GM18868 (cell line): ENCODE measurements around the gene CENPQ.
"Not testable (repeated sequence)": the region's sequence is repeated elsewhere in the genome, so short reads cannot be mapped to it uniquely, and the experiment has no call there.

Source experiments
- ATAC-seq: cut with Tn5 transposase; IDR thresholded peaks from one replicate; pipeline ENCODE4 v1.9.1; 2021; ENCODE audit warnings: mild to moderate bottlenecking, moderate library complexity; ENCODE audit not compliant: unreplicated experiment

CENPQ gene

DNA sequence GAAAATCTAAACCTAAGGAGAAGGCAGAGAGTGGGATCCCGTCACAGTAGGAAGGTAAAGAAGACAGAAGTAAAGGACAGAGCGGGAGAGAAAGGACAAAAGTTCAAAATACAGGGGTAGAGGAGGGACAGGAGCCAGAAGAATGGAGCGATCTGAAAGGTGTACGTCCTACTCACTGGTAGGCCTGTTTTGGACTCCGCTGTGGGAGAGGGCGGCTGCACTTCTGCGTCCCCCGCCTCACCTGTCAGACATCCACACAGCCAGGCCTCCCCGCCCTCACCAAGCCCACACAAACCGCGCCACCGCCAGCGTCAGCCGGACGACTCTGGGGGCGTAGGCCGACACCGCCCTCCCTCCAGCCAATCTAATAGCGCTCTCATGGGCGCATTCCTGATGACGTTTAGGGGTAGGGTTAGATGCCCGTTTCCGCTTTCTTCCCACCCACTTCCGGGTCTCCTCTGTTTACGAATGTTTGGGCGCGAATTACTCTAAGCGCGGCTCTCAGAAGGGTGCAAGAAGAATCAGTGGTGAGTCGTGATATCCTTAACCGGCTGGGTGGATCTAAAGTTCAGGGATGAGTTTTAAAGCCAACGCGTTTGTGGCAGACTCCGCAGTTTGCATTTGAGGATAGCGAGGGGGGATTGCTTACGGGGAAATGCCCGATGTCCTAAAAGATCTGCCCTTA lies at the start of gene CENPQ, which contains the start of gene MMUT:
Gene CENPQ (plus strand): TSS at position 444 of the 685 bp plus-strand sequence. CDS start 6,807 bp downstream, outside the sequence.
Gene MMUT (minus strand): TSS at position 327 of the 685 bp plus-strand sequence. CDS start 3,787 bp downstream, outside the sequence.
- ATAC-seq = peak; percentile 99

DNA sequence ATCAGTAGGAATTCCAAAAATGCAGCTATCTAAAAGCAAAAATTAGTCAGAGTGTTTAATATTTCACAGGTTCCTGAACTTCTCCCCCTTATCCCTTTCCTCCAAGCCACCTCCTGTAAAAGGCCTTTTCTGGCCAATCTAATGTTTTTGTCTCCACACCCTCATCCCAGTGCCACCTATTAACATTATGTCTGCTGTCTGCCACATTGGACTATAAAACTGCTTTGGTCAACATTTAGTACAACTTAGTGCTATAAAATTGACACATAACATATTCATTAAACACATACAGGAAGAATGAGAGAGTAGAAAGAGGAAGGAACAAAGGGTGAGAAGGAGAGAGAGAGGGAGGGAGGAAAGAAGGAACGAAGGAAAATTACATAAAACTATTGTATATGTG lies 47.8 kb upstream of the CENPQ start:
- no peak for ATAC-seq

GRCh38 chr6:49416195-49416594 lies 47.0 kb upstream of the CENPQ start:
- no peak for ATAC-seq

DNA sequence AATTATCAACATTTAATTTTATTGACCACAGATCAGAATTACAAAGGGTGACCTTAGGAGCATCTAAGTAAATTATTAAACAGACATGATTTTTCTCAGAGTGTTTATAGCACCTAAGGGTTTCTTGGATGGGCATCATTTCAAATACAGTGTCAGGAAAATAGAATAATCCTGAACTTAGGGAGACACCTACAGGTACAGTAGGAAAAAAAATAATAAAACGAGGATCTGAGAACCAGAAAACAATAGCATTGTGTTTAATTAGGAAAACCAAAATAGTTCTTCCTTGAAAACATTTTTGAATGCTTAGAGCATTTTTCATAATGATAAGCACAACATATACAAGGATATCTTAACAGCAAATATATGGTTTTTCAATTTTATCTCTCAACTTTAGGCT lies 39.4 kb upstream of the CENPQ start:
- ATAC-seq = no peak

DNA sequence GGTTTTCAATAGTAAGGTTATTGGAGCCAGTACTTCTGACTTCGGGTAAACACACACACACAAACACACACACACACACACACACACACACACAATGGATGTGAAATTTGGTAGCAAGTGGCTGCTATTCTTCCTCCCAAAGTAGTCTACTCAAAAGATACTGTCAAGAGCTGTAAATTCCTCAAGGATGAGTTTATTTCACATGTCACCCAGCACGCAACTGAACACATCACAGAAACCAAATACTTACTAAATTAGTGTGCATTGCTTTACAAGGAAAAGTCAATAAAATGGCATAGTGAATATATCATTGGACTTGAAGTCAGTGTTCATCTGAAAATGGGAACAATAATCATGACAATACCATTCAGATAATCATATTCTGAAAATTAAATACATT lies 33.0 kb upstream of the CENPQ start:
- ATAC-seq = no peak

GRCh38 chr6:49430866-49431265 lies 32.3 kb upstream of the CENPQ start:
- no peak for ATAC-seq

DNA sequence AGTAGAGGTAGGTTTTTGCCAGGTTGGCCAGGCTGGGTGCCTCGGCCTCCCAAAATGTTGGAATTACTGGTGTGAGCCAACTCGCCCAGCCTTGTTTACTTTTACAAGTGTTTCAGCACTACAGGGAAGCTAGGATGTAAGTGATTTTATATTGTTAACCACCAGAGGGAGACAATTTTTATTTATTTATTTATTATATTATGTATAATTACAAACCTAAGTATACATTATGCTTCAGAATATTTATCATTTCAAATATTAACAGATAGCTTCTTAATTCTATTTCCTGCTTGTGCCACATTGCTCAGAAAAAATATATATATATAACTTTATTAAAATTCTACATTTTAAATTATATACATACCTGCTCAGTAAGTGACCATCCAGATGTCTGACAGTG lies 9.9 kb upstream of the CENPQ start:
- ATAC-seq = no peak

- ATAC-seq = peak; percentile 70
Measured at GRCh38 chr6:49454787-49455709, 8.1 kb upstream of the CENPQ start.

DNA sequence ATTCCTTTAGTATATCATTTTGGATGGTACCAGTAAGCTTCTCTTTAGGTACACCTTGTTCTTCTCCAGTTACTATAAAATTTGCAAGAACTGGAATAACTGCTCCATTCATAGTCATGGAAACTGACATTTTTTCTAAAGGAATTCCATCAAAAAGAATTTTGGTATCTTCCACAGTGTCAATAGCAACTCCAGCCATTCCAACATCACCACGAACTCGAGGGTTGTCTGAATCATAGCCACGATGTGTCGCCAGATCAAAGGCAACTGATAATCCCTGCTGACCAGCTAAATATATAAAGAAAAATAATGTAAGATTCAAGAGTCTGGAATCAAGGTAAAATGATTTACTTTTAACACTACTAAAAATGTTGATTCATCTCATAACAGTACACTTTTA lies 5.4 kb upstream of the CENPQ start:
- no peak for ATAC-seq

DNA sequence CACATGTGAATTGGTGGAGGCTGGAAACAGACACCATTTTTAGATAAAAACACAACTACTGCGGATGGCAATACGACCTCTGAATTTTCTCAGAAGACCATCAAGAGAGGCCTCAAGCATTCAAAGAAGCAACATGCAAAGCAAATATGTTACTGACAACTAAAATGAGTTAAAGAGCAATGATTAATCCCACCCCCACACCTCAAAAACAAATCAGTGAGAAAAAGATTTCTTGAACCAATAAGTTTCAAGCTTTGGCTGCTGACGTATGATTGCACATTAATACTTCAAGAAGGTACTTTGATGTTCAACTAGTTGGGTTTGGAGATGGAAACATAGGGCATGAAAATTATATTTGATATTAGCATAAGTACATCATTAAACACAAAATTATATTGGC lies 1.1 kb upstream of the CENPQ start:
- no peak for ATAC-seq

- peak; percentile 4 for ATAC-seq
Measured at GRCh38 chr6:49462599-49462926, 607 bp upstream of the CENPQ start.

- ATAC-seq = no peak
Measured at GRCh38 chr6:49463612-49463967, 420 bp downstream of the CENPQ start.

- no peak for ATAC-seq
Measured at GRCh38 chr6:49464691-49465090, 1.5 kb downstream of the CENPQ start.

GRCh38 chr6:49468042-49468441 lies 4.9 kb downstream of the CENPQ start:
- ATAC-seq = no peak

DNA sequence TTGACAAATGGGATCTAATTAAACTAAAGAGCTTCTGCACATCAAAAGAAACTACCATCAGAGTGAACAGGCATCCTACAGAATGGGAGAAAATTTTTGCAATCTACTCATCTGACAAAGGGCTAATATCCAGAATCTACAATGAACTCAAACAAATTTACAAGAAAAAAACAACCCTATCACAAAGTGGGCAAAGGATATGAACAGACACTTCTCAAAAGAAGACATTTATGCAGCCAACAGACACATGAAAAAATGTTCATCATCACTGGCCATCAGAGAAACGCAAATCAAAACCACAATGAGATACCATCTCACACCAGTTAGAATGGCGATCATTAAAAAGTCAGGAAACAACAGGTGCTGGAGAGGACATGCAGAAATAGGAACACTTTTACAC lies 13.4 kb downstream of the CENPQ start:
- ATAC-seq = not testable (repeated sequence)

DNA sequence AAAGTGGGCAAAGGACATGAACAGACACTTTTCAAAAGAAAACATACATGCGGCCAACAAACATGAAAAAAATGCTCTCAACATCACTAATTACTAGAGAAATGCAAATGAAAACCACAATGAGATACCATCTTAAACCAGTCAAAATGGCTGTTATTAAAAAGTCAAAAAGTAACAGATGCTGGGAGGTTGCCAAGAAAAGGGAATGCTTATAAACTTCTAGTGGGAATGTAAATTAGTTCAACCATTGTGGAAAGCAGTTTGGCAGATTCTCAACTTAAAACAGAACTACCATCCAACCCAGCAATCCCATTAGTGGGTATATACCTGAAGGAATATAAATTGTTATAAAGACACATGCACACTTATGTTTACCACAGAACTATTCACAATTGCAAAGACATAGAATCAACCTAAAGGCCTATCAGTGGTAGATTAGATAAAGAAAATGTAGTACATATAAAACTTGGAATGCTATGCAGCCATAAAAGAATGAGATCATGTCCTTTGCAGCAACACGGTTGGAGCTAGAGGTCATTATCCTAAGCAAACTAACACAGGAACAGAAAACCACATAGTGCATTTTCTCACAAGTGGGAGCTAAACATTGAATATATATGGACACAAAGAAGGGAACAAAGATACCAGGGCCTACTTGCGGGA lies 16.3 kb downstream of the CENPQ start:
- ATAC-seq = no peak

DNA sequence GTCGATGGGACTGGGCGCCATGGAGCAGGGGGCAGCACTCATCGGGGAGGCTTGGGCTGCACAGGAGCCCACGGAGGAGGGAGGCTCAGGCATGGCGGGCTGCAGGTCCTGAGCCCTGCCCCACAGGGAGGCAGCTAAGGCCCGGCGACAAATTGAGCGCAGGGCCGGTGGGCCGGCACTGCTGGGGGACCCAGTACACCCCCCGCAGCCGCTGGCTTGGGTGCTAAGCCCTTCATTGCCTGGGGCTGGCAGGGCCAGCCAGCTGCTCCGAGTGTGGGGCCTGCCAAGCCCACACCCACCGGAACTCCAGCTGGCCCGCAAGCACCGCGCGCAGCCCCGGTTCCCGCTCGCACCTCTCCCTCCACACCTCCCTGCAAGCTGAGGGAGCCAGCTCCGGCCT lies 18.7 kb downstream of the CENPQ start:
- ATAC-seq = not testable (repeated sequence)

GRCh38 chr6:49483380-49483779 lies 20.2 kb downstream of the CENPQ start:
- not testable (repeated sequence) for ATAC-seq

DNA sequence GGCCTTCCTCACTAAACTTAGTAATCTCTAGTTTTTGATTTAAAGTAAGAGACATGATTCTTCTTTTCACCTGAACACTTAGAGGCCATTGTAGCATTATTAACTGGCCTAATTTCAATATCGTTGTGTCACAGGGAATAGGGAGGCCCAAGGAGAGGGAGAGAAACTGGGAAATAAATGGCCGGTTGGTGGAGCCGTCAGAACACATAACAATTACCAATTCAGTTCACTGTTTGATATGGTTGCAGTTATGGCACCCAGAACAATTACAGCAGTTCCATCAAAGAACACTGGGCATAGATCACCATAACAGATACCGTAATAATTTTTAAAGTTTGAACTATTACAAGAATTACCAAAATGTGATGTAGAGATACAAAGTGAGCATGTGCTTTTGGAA lies 27.5 kb downstream of the CENPQ start:
- ATAC-seq = no peak

DNA sequence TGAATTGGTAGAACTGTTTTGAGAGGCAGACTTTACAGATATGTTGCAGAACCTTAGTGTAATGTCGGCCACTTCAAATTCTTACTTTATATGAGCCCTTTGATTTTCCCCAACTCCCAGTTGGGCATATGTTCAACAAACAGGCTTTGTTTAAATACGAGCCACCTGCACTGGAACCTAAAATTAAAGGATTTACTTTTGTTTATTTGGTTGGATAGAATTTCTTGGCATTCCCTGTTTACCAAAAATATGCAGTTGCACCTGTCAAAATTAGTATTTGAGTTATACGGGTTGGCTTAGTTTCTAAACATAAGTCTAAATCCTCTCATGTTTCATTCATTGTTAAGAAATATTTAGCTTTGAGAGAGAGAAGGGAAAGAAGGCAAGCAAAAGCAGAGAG lies 34.1 kb downstream of the CENPQ start:
- no peak for ATAC-seq

DNA sequence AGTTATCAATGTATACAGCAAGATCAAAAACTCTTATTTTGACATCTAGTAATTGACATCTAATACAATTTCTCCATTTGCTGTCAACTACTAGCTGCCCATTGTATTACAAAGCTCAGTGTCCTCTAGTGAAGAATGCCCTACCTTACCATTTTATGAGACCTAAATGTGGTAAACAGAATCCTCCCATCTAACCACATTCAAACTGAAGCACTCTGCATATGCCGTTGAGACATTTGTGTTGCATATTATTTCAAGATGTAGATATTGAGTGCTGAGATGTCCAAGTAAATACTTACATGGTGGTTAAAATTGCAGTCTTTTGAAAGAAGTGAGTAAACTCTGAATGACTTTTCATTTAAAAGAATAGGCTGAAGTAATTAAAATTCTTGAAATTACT lies 36.0 kb downstream of the CENPQ start:
- ATAC-seq = no peak

DNA sequence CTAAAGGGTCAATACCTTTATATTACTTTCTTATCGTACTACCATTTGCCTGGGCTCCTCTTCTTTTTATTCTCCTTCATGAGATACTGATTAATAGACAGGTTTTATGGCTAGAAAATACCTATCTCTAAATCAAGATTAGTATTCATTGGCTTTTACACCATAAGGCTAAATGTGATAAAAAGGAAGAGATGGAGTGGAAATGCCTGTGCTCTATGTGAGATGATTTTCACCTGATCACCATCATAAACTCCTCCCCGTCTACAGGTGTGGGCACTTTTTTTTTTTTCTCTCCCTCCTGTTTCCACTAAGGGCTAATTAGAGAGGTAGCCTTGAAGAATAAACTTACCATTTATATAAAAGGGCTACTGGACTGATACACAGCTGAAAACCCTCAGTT lies 36.5 kb downstream of the CENPQ start, which contains the start of gene GLYATL3:
Gene GLYATL3 (plus strand): TSS at position 301 of the 400 bp plus-strand sequence. CDS start 12,068 bp downstream, outside the sequence.
- ATAC-seq = no peak
